ENCODE measurements around the gene SLC4A1.

The SLC4A1 gene

GRCh38 chr17:44219616-44220212 lies 48.2 kb downstream of the SLC4A1 start, which contains the start of gene UBTF:
Gene UBTF (minus strand): TSS chr17:44219675. CDS start chr17:44218229, 1,446 bp downstream.
- DNase-seq: peak; percentile 19

GRCh38 chr17:44219108-44219615 lies 48.8 kb downstream of the SLC4A1 start:
- peak; percentile 22 for DNase-seq

- peak; percentile 67 for DNase-seq
Observed at GRCh38 chr17:44218344-44219107, 49.4 kb downstream of the SLC4A1 start.

- no peak for DNase-seq
Observed at GRCh38 chr17:44217738-44218343, 50.1 kb downstream of the SLC4A1 start.

GRCh38 chr17:44216694-44217093 lies 51.2 kb downstream of the SLC4A1 start:
- no peak for DNase-seq

- DNase-seq: no peak
Observed at GRCh38 chr17:44216173-44216572, 51.8 kb downstream of the SLC4A1 start.

- DNase-seq: no peak
Observed at GRCh38 chr17:44214896-44215295, 53.0 kb downstream of the SLC4A1 start.

- no peak for DNase-seq
Observed at GRCh38 chr17:44214230-44214494, 53.8 kb downstream of the SLC4A1 start.

- DNase-seq: no peak
Observed at GRCh38 chr17:44213403-44214229, 54.3 kb downstream of the SLC4A1 start.

- no peak for DNase-seq
Observed at GRCh38 chr17:44212507-44213402, 55.2 kb downstream of the SLC4A1 start.

GRCh38 chr17:44211281-44212265 lies 56.4 kb downstream of the SLC4A1 start:
- DNase-seq: no peak

GRCh38 chr17:44210342-44211192 lies 57.4 kb downstream of the SLC4A1 start:
- DNase-seq: peak; percentile 71

- DNase-seq: no peak
Observed at GRCh38 chr17:44209786-44210341, 58.1 kb downstream of the SLC4A1 start.

- DNase-seq: no peak
Observed at GRCh38 chr17:44207743-44208142, 60.2 kb downstream of the SLC4A1 start.

GRCh38 chr17:44207319-44207718 lies 60.6 kb downstream of the SLC4A1 start:
- no peak for DNase-seq

GRCh38 chr17:44206825-44207155 lies 61.1 kb downstream of the SLC4A1 start:
- DNase-seq: no peak

GRCh38 chr17:44205962-44206824 lies 61.7 kb downstream of the SLC4A1 start:
- DNase-seq: no peak

- DNase-seq: no peak
Observed at GRCh38 chr17:44204441-44204882, 63.5 kb downstream of the SLC4A1 start.
